HG02943 (cell line): Measurements from ENCODE around the gene SCYGR3.

Source experiments
- ATAC-seq: cut with Tn5 transposase; IDR thresholded peaks from one replicate; pipeline ENCODE4 v1.9.1; 2021; ENCODE audit warnings: mild to moderate bottlenecking, low read depth, moderate library complexity; ENCODE audit not compliant: unreplicated experiment

Gene SCYGR3

DNA sequence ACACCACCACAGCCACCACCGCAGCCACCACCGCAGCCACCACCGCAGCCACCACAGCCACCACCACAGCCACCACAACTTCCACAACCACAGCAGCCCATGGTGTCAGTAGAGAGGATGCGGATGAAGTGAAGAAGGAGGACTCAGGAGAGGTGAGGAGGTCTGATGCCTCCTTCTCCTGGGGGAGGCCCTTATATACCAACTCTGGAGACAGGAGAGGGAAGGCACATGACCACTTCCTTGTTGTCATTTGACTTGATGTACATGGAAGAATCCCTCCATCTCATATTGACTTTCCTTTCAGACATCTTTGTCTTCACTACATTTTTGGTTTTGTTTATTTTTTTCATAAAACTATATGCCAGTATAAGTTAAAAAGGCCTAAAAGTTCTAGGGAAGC, at the start of gene SCYGR3:
SCYGR3 (minus strand) TSS at position 101 of the 400 bp plus-strand sequence; CDS start at position 101, 0 bp downstream.
- no peak for ATAC-seq

DNA sequence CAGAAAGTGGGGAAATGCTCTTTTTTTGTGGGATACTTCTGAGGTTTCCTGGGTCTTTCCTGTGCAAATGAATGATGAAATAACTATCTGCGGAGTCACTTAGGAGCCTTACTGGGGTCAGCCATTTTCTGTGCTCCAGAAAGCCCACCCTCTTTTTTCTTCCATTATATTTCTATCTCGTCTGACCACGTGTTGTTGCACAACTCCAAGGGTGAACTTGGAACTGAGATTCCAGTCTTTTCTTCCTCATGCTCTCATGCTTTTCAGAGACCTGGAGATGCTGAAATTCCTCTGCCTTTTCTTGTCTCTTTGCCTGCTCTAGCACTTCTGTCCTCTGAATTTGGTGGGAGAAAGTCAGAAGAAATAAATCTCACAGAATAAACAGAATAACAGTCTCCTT, 47.2 kb upstream of the SCYGR3 start:
- no peak for ATAC-seq

GRCh38 chr2:227661025-227661649, 46.5 kb upstream of the SCYGR3 start:
- ATAC-seq, result no peak

GRCh38 chr2:227657199-227657845, 42.7 kb upstream of the SCYGR3 start:
- ATAC-seq, result no peak

DNA sequence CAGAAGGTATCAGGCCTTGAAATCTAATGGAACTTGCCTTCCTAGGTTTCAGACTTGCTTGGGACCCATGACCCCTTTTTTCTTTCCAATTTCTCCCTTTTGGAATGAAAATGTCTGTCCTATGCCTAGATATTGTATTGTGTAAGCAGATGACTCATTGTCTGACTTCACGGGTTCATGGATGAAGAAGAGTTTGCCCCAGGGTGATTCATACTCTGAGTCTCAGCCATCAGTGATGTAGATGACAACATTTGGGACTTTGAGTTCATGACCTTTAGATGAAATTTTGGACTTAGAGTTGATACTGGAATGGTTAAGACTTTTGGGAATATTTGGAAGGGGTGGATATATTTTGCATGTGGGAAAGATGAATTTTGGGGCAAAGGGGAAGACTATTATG, 40.8 kb upstream of the SCYGR3 start:
- ATAC-seq, result no peak

DNA sequence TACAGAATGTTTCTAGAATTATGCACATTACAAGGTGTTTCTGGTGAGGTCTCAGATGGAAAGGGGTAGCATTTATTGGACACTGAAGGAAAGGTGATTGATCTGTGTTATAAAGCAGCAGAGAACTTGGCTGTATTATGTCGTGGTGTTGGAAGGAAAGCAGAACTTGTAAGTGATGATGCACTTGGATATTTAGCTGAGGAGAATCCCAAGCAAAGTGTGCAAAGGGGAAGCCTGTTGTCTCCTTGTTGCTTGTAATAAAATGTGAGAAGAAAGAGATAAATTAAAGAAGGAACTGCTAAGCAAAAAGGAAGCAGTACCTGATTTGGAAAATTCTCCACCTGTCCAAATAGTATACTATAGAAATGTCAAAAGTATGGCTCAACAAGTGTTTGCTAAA, 39.8 kb upstream of the SCYGR3 start:
- ATAC-seq, result no peak

DNA sequence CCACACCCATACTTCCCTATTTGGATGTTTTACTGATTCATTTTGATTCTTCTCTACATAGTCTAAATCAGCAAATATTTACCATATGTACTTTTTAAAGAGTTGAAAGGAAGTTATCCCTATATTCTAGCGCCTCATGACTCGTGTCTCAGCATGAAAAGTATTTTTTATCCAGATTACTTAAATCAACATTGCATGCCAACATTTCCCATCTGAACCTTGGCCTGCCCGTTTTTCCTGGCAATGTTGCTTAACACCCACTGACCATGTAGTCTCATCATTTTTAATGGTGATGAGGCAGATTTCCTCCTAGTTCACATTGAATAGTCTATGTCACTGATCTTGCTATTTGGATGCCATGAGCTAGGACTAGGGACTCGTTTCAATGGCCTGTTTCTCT, 38.8 kb upstream of the SCYGR3 start:
- no peak for ATAC-seq

GRCh38 chr2:227643990-227644551, 29.4 kb upstream of the SCYGR3 start:
- no peak for ATAC-seq

DNA sequence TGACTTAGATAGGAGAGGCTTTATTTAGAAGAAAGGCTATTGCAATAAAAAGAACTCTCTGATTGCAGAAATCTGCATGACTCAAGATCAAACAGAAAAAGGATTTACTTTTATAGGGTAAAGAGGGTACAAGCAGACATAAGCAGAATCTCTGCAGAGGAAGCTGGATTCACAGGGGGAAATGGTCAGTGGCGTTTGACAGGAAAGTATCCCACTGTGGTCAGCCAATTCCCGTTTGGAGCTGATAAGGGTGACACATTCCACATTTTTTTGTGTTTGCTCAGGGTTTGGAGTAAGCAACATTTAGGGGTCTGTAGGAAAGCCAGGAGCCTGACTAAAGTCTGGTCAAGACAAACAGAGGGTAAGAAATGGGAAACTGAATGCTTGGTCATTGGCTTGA, 28.0 kb upstream of the SCYGR3 start:
- no peak for ATAC-seq

- no peak for ATAC-seq
Observed at GRCh38 chr2:227634201-227634600, 19.6 kb upstream of the SCYGR3 start.

DNA sequence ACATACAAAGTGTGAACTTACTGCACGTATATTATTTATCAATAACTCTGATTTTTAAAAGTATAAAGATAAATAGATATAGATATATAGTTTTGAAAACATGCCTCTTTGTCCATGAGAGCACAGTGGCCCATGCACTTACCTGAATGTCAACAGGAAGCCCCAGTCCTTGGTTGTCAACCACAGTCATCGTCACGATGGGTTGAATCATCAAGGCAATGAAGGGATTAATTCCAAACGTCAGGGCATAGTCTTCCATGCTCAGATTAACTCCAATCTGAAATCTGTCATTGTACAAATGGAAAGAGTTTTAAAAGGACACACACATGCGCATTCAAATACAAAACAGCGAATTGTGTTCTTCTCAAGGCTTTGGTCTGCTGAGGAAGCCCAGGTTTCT, 18.2 kb upstream of the SCYGR3 start:
- ATAC-seq, result no peak

DNA sequence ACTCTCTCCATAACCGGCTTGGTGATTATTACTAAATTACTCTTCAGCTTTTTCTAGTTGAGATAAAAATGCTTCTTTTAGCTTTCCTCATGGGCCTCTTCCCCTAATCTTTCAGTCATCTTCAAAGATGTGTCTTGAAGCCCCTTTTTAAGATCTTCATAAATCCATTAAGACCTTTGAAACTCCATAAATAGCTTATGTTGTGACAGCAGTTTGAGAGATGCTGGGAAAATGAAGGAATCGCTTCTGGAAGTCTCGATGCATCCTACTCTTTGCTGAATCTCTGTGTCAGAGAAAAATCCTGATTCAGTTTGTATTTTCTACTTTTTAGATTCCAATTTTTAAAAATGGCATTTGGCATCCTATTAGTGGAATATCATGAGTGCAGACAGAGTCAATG, 15.7 kb upstream of the SCYGR3 start:
- ATAC-seq, result no peak

- no peak for ATAC-seq
Observed at GRCh38 chr2:227629435-227629834, 14.8 kb upstream of the SCYGR3 start.

- no peak for ATAC-seq
Observed at GRCh38 chr2:227627769-227628168, 13.1 kb upstream of the SCYGR3 start.

DNA sequence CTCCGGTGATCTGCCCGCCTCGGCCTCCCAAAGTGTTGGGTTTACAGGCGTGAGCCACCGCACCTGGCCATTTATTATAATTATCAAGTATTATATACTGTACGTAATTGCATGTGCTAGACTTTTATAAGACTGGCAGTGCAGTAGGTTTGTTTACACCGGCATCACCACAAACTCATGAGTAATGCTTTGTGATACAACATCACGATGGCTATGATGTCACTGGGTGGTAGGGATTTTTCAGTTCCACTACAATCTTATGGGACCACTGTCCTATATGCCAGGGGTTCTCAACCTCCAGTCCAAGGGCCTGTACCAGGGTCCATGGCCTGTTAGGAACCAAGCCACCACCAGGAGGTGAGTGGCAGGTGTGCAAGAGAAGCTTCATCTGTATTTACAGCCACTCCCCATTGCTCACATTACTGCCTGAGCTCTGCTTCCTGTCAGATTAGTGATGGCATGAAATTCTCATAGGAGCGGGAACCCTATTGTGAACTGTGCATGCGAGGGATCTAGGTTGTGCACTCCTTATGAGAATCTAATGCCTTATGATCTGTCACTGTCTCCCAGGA, 12.0 kb upstream of the SCYGR3 start:
- no peak for ATAC-seq

DNA sequence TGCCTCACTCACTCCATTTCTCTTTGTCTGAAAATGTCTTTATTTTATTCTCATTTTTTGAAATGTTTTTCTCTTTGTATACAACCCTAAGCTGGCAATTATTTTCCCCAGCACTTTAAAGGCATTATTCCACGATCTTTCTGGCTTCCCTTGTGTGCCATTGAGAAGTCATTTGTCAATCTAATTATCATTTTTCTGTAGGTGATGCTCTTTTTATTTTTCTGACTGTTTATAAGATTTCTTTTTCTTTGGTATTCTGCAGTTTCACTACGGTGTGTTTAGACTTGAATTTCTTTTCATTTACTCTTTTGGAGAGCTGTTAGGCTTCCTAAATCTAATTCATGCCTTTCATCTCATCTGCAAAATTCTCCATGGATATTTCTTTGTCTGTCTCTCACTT, 10.8 kb upstream of the SCYGR3 start:
- no peak for ATAC-seq

DNA sequence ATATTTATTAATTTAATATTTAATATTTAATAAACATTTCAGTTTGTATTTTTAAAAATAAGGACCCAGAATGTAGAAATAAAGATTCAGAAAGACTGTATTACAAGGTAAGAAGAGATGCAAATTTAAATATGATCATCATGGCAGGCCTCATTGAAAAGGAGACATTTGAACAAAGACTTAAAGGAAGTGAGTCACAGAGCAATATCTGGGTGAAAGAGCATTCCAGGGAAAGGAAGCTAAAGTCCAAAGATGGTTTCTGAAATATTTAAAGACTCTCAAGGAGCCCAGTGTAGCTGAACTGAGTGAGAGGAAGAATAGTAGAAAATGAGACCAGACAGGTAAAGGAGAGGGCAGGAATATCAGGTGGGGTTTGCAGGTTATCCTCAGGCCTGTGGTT, 8.6 kb upstream of the SCYGR3 start:
- ATAC-seq, result no peak

DNA sequence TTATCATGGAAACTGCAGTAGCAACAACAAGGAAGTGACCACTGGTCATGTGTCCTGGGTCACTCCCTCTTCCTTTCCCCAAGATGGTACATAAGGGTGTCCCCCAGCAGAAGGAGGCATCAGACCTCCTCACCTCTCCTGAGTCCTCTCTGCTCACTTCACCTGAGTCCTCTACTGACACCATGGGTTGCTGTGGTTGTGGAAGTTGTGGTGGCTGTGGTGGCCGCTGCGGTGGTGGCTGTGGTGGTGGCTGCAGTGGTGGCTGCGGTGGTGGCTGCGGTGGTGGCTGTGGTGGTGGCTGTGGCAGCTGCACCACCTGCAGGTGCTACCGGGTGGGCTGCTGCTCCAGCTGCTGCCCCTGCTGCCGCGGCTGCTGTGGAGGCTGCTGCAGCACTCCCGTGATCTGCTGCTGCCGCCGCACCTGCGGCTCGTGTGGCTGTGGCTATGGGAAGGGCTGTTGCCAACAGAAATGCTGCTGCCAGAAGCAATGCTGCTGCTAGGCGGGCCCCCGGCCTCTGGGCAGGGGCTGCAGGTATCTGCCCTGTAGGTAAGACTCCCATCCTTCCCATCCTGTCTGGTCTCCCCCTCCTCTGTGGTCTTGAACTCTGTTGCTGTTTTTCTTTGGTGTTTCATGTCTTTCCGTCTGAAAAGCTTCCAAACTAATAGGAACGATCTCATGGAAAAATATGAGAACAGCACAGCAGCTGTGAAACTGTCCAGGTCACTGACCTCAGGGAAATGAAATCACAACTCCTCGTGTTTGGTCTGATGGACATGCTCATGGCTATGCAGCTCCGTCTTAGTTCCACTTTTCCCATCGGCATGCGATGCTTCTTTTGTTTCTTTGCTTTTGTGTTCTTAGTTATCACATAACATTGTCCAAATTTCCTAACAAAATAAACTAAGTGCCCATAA, 2.9 kb upstream of the SCYGR3 start, which contains the start of gene SCYGR4:
SCYGR4 (plus strand) TSS at position 183 of the 915 bp plus-strand sequence; CDS start at position 183, 0 bp downstream.
- ATAC-seq, result no peak

DNA sequence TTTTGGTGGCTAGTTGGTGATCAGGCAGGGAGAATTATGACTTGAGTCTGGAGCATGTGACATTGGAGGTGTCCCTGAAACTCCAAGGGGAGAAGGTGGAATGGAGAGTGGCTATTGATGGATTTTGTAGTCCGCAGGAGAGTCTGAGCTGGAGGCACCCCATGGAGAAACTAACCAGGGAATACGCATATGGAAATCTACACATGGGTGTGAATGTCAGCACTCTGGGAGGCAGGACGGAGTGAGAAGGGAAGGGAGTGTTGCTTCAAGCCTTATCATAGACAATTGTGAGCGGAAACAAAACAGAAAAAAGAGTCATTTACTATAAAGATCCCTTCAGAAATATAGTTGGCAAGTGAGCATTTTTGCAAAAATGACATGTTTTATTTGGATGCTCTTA, 2.0 kb upstream of the SCYGR3 start:
- ATAC-seq, result no peak

- no peak for ATAC-seq
Observed at GRCh38 chr2:227615906-227616305, 1.3 kb upstream of the SCYGR3 start.

- ATAC-seq, result no peak
Observed at GRCh38 chr2:227615181-227615580, 541 bp upstream of the SCYGR3 start.
